ENCODE results near the gene NARS2.
"Not testable (repeated sequence)": the region's sequence is repeated elsewhere in the genome, so short reads cannot be mapped to it uniquely, and the experiment has no call there.

NARS2 gene

GRCh38 chr11:78562398-78562797 lies 12.3 kb downstream of the NARS2 start:
- no peak overlapping the region for H3K9ac ChIP-seq (ENCODE audit: insufficient read length, low read depth)

GRCh38 chr11:78560826-78561484 lies 13.7 kb downstream of the NARS2 start:
- DNase-seq (ENCODE audit: low read depth, low spot score), result no peak
- Histone ChIP-seq H3K9ac (ENCODE audit: insufficient read length, low read depth) (no peak overlapping the region), H3K4me3 (ENCODE audit: insufficient read length, low read depth) (no peak overlapping the region), H3K36me3 (ENCODE audit: insufficient read depth, insufficient read length, low read length) (peaks cover 45% of the 10 kb centered on the region), H3K9me3 (ENCODE audit: insufficient read depth, low read length) (no peaks in the 10 kb centered on the region), H3K4me1 (ENCODE audit: insufficient read depth, insufficient read length) (no peaks in the 10 kb centered on the region), H3K27me3 (ENCODE audit: insufficient read depth, insufficient read length) (no peaks in the 10 kb centered on the region)
- TF ChIP-seq YY1 (IDR thresholded peaks at IDR 0.05; ENCODE audit: insufficient read depth, insufficient read length) (no peak), ZNF274 (IDR thresholded peaks at IDR 0.05; ENCODE audit: low read depth, low read length) (no peak), SUZ12 (IDR thresholded peaks at IDR 0.05; ENCODE audit: extremely low read depth, insufficient read depth, insufficient read length) (no peak)

More at GRCh38 chr11:78562398-78562797, 12.3 kb downstream of the NARS2 start:
- Histone ChIP-seq H3K4me3 (ENCODE audit: insufficient read length, low read depth) (no peak overlapping the region), H3K27me3 (ENCODE audit: insufficient read depth, insufficient read length) (no peaks in the 10 kb centered on the region), H3K9me3 (ENCODE audit: insufficient read depth, low read length) (no peaks in the 10 kb centered on the region), H3K4me1 (ENCODE audit: insufficient read depth, insufficient read length) (no peaks in the 10 kb centered on the region), H3K36me3 (ENCODE audit: insufficient read depth, insufficient read length, low read length) (peaks cover 41% of the 10 kb centered on the region)
- TF ChIP-seq ZNF274 (IDR thresholded peaks at IDR 0.05; ENCODE audit: low read depth, low read length), result no peak
- DNase-seq (ENCODE audit: low read depth, low spot score), result no peak

DNA sequence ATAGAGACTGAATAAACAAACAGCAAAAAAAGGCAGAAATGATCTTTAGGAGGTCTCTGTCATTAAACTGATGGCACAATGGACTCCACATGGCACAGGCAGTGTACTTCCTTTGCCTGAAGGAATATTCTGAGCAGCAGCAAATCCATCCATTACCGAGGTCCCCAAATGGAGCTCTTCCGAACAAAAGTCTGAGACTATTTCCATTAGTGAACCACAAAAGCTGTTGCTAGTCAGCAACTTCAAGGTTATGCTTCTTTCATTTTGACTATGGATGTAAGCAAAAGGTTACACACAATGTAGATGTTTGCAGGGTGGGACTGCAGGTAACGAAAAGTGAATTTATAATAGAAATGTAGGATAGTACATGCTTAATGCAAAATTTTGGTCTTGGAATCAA lies 14.5 kb downstream of the NARS2 start:
- TF ChIP-seq YY1 (IDR thresholded peaks at IDR 0.05; ENCODE audit: insufficient read depth, insufficient read length) (no peak), SUZ12 (IDR thresholded peaks at IDR 0.05; ENCODE audit: extremely low read depth, insufficient read depth, insufficient read length) (no peak), ZNF274 (IDR thresholded peaks at IDR 0.05; ENCODE audit: low read depth, low read length) (no peak)
- Histone ChIP-seq H3K27me3 (ENCODE audit: insufficient read depth, insufficient read length) (no peaks in the 10 kb centered on the region), H3K4me1 (ENCODE audit: insufficient read depth, insufficient read length) (no peaks in the 10 kb centered on the region), H3K9ac (ENCODE audit: insufficient read length, low read depth) (no peak overlapping the region), H3K4me3 (ENCODE audit: insufficient read length, low read depth) (no peak overlapping the region), H3K9me3 (ENCODE audit: insufficient read depth, low read length) (no peaks in the 10 kb centered on the region), H3K36me3 (ENCODE audit: insufficient read depth, insufficient read length, low read length) (peaks cover 39% of the 10 kb centered on the region)
- no peak for DNase-seq (ENCODE audit: low read depth, low spot score)

DNA sequence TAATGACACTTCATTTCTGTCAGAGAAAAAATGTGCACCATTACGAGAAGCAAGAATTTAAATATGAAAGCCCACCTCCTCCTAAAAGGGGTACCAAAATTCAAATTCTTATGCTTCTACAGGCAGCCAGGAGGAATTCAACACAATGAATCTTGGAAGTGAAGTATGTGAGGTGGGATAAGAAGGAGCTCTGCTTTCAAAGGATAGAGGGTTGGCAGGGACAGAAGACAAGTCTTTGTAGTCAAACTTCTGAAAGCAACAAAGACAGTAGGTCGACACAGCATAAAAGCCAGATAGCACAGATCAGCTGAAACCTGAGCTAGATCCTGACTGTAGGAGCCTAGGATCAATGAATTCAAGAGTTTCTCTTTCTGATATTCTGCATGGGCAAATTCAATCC lies 17.4 kb downstream of the NARS2 start:
- Histone ChIP-seq H3K27me3 (ENCODE audit: insufficient read depth, insufficient read length) (no peaks in the 10 kb centered on the region), H3K4me3 (ENCODE audit: insufficient read length, low read depth) (no peak overlapping the region), H3K9ac (ENCODE audit: insufficient read length, low read depth) (no peak overlapping the region), H3K36me3 (ENCODE audit: insufficient read depth, insufficient read length, low read length) (peaks cover 33% of the 10 kb centered on the region), H3K4me1 (ENCODE audit: insufficient read depth, insufficient read length) (no peaks in the 10 kb centered on the region), H3K9me3 (ENCODE audit: insufficient read depth, low read length) (no peaks in the 10 kb centered on the region)
- TF ChIP-seq ZNF274 (IDR thresholded peaks at IDR 0.05; ENCODE audit: low read depth, low read length) (no peak), YY1 (IDR thresholded peaks at IDR 0.05; ENCODE audit: insufficient read depth, insufficient read length) (no peak), SUZ12 (IDR thresholded peaks at IDR 0.05; ENCODE audit: extremely low read depth, insufficient read depth, insufficient read length) (no peak)
- DNase-seq (ENCODE audit: low read depth, low spot score), result no peak

DNA sequence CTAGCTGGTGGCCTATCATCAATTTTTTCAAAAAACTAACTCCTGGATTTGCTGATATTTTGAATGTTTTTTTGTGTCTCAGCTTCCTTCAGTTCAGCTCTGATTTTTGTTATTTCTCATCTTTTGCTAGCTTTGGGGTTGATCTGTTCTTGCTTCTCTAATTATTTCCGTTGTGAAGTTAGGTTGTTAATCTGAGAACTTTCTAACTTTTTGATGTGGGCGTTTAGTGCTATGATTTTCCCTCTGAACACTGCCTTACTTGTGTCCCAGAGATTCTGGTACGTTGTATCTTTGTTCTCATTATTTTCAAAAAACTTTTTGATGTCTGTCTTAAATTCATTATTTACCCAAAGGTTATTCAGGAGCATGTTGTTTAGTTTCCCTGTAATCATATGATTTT lies 19.1 kb downstream of the NARS2 start:
- Histone ChIP-seq H3K4me1 (ENCODE audit: insufficient read depth, insufficient read length) (no peaks in the 10 kb centered on the region), H3K36me3 (ENCODE audit: insufficient read depth, insufficient read length, low read length) (peaks cover 33% of the 10 kb centered on the region), H3K9ac (ENCODE audit: insufficient read length, low read depth) (no peak overlapping the region), H3K9me3 (ENCODE audit: insufficient read depth, low read length) (no peaks in the 10 kb centered on the region), H3K4me3 (ENCODE audit: insufficient read length, low read depth) (no peak overlapping the region), H3K27me3 (ENCODE audit: insufficient read depth, insufficient read length) (no peaks in the 10 kb centered on the region)
- TF ChIP-seq SUZ12 (IDR thresholded peaks at IDR 0.05; ENCODE audit: extremely low read depth, insufficient read depth, insufficient read length), result no peak
- no peak for TF ChIP-seq ZNF274 (IDR thresholded peaks at IDR 0.05; ENCODE audit: low read depth, low read length)
- no peak for TF ChIP-seq YY1 (IDR thresholded peaks at IDR 0.05; ENCODE audit: insufficient read depth, insufficient read length)
- no peak for DNase-seq (ENCODE audit: low read depth, low spot score)

GRCh38 chr11:78552881-78553280 lies 21.8 kb downstream of the NARS2 start:
- no peaks in the 10 kb centered on the region for H3K9me3 ChIP-seq (ENCODE audit: insufficient read depth, low read length)
- no peak for DNase-seq (ENCODE audit: low read depth, low spot score)
- no peaks in the 10 kb centered on the region for H3K4me1 ChIP-seq (ENCODE audit: insufficient read depth, insufficient read length)
- TF ChIP-seq SUZ12 (IDR thresholded peaks at IDR 0.05; ENCODE audit: extremely low read depth, insufficient read depth, insufficient read length), result no peak
- no peak for TF ChIP-seq YY1 (IDR thresholded peaks at IDR 0.05; ENCODE audit: insufficient read depth, insufficient read length)
- no peak for TF ChIP-seq ZNF274 (IDR thresholded peaks at IDR 0.05; ENCODE audit: low read depth, low read length)
- H3K27me3 ChIP-seq (ENCODE audit: insufficient read depth, insufficient read length), result no peaks in the 10 kb centered on the region
- no peak overlapping the region for H3K4me3 ChIP-seq (ENCODE audit: insufficient read length, low read depth)
- no peak overlapping the region for H3K9ac ChIP-seq (ENCODE audit: insufficient read length, low read depth)
- peaks cover 20% of the 10 kb centered on the region for H3K36me3 ChIP-seq (ENCODE audit: insufficient read depth, insufficient read length, low read length)

DNA sequence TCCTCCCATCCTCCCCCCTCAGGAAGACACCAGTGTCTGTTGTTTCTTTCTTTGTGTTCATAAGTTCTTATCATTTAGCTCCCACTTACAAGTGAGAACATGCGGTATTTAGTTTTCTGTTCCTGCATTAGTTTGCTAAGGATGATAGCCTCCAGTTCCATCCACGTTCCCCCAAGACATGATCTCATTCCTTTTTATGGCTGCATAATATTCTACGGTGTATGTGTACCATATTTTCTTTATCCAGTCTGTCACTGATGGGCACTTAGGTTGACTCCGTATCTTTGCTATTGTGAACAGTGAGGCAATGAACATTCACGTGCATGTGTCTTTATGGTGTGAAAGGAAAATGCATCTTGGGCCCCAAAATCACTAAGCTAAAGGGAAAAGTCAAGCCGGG lies 22.5 kb downstream of the NARS2 start:
- not testable (repeated sequence) for H3K4me3 ChIP-seq (ENCODE audit: insufficient read length, low read depth); H3K4me1 ChIP-seq (ENCODE audit: insufficient read depth, insufficient read length); H3K9ac ChIP-seq (ENCODE audit: insufficient read length, low read depth); H3K9me3 ChIP-seq (ENCODE audit: insufficient read depth, low read length); H3K27me3 ChIP-seq (ENCODE audit: insufficient read depth, insufficient read length); DNase-seq (ENCODE audit: low read depth, low spot score)
- H3K36me3 ChIP-seq (ENCODE audit: insufficient read depth, insufficient read length, low read length), result peaks cover 22% of the 10 kb centered on the region

DNA sequence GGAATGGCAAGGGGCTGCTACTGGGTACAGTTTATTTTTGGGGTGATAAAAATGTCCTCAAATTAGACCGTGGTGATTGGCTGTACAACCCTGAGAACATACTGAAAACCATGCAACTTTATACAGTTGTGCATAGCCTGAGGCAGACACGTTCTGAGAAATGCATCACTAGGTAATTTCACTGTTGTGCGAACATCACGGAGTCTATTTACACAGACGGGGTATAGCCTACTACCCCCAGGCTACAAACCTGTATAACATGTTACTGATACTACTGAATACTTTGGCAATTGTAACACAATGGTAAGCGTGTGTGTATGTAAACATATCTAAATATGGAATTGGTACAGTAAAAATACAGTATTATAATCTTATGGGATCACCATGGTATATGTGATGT lies 23.6 kb downstream of the NARS2 start:
- H3K4me1 ChIP-seq (ENCODE audit: insufficient read depth, insufficient read length), result no peaks in the 10 kb centered on the region
- H3K9me3 ChIP-seq (ENCODE audit: insufficient read depth, low read length), result no peaks in the 10 kb centered on the region
- H3K36me3 ChIP-seq (ENCODE audit: insufficient read depth, insufficient read length, low read length), result peaks cover 12% of the 10 kb centered on the region
- no peak for DNase-seq (ENCODE audit: low read depth, low spot score)
- TF ChIP-seq SUZ12 (IDR thresholded peaks at IDR 0.05; ENCODE audit: extremely low read depth, insufficient read depth, insufficient read length) (no peak), YY1 (IDR thresholded peaks at IDR 0.05; ENCODE audit: insufficient read depth, insufficient read length) (no peak), ZNF274 (IDR thresholded peaks at IDR 0.05; ENCODE audit: low read depth, low read length) (no peak)
- no peak overlapping the region for H3K4me3 ChIP-seq (ENCODE audit: insufficient read length, low read depth)
- H3K27me3 ChIP-seq (ENCODE audit: insufficient read depth, insufficient read length), result no peaks in the 10 kb centered on the region
- H3K9ac ChIP-seq (ENCODE audit: insufficient read length, low read depth), result no peak overlapping the region

All from NT2/D1 (cell line).